Breast epithelium (tissue), 4 donors: Measurements from ENCODE around the gene KRT76. TPM values are rescaled to one million over a fixed set of nuclear protein-coding genes. Genes with fewer than 3 reads are reported as not detected.
A peak's percentile ranks its signal among the peaks of the same experiment; 100 is the strongest.

Source experiments
- DNase-seq, 2 donors: peaks; one replicate each; pipeline ENCODE4 v3.0.0-alpha.2; 2019; ENCODE audit warnings: low spot score in 2 of 2
- H3K27ac ChIP-seq, 2 donors: fragments of 200-600 bp; sonication (generic) in 1 of 2; one replicate each; pipeline ENCODE4 v1.5.1; 2016 to 2019; ENCODE audit warnings: mild to moderate bottlenecking in 1 of 2
- H3K27me3 ChIP-seq, 2 donors: fragments of 200-600 bp; sonication (generic) in 1 of 2; one replicate each; pipeline versions ENCODE4 v1.5.1 to v1.6.0; 2017 to 2019; ENCODE audit warnings: control low read depth in 1 of 2, mild to moderate bottlenecking in 1 of 2
- H3K36me3 ChIP-seq: fragments of 200-600 bp; one replicate; pipeline ENCODE4 v1.5.1; 2019
- H3K4me1 ChIP-seq, 2 donors: fragments of 200-600 bp; sonication (generic); one replicate each; pipeline ENCODE4 v1.5.1; 2016 to 2019; ENCODE audit warnings: control low read depth in 1 of 2
- H3K4me3 ChIP-seq, 3 donors: fragments of 200-600 bp; sonication (generic); 1 replicate in 2 of 3; 2 replicates in 1 of 3; pipeline ENCODE4 v1.5.1; 2016 to 2019; ENCODE audit warnings: mild to moderate bottlenecking in 3 of 3, moderate library complexity in 2 of 3
- H3K9me3 ChIP-seq, 2 donors: fragments of 200-600 bp; sonication (generic) in 1 of 2; one replicate each; pipeline ENCODE4 v1.5.1; 2016 to 2019; ENCODE audit warnings: control low read depth in 1 of 2
- POLR2A ChIP-seq: fragments of 450-650 bp; IDR thresholded peaks from one replicate; pipeline ENCODE4 v1.6.1; 2016; ENCODE audit warnings: antibody characterized with exemption, mild to moderate bottlenecking, moderate library complexity
- POLR2AphosphoS5 ChIP-seq, 3 donors: sonication (generic); formaldehyde crosslinking; IDR thresholded peaks; one replicate each; pipeline ENCODE4 v1.6.1; 2017; ENCODE audit warnings: antibody characterized with exemption in 3 of 3
- intact Hi-C: fragments of 100-400 bp; cut with DNase I; formaldehyde crosslinking; loops from one replicate; pipeline ENCODE4 v1.15.1; 2023; ENCODE audit warnings: low total_unique reads
- total RNA-seq, 3 donors: library from RNA; depleted of rRNA; stranded (reverse); fragments of >200 nt; gene quantifications; one replicate each; pipeline ENCODE4 v1.1.0, GENCODE V29; 2016
- TF ChIP-seq, protein P1 (sequence below), 3 donors: fragments of 450-650 bp; IDR thresholded peaks; one replicate each; pipeline ENCODE4 v1.5.1; 2016 to 2017; ENCODE audit warnings: antibody characterized with exemption in 3 of 3, mild to moderate bottlenecking in 3 of 3, moderate library complexity in 3 of 3

The KRT76 gene
- total RNA-seq, 3 donors from 2014 or later: not detected

GRCh38 chr12:52791271-52792184, 14.4 kb upstream of the KRT76 start:
- H3K4me3 ChIP-seq: no peak overlapping the region
- no peaks in the 10 kb centered on the region for H3K4me1 ChIP-seq
- no peak overlapping the region for H3K27ac ChIP-seq
- H3K27me3 ChIP-seq: peaks cover 0 to 4% of the 10 kb centered on the region in 2 donors
- intact Hi-C loops: loop anchor here (10.0 kb wide), 1 partner anchor 53 kb away; the partner anchor contains the start of gene KRT78
- TF ChIP-seq POLR2AphosphoS5 (IDR thresholded peaks at IDR 0.05) (no peak), POLR2A (no peak)
- TF ChIP-seq, protein P1, sequence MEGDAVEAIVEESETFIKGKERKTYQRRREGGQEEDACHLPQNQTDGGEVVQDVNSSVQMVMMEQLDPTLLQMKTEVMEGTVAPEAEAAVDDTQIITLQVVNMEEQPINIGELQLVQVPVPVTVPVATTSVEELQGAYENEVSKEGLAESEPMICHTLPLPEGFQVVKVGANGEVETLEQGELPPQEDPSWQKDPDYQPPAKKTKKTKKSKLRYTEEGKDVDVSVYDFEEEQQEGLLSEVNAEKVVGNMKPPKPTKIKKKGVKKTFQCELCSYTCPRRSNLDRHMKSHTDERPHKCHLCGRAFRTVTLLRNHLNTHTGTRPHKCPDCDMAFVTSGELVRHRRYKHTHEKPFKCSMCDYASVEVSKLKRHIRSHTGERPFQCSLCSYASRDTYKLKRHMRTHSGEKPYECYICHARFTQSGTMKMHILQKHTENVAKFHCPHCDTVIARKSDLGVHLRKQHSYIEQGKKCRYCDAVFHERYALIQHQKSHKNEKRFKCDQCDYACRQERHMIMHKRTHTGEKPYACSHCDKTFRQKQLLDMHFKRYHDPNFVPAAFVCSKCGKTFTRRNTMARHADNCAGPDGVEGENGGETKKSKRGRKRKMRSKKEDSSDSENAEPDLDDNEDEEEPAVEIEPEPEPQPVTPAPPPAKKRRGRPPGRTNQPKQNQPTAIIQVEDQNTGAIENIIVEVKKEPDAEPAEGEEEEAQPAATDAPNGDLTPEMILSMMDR (IDR thresholded peaks at IDR 0.05): no peak
- H3K9me3 ChIP-seq: no peaks in the 10 kb centered on the region
- no peak for DNase-seq
- H3K36me3 ChIP-seq: no peaks in the 10 kb centered on the region

DNA sequence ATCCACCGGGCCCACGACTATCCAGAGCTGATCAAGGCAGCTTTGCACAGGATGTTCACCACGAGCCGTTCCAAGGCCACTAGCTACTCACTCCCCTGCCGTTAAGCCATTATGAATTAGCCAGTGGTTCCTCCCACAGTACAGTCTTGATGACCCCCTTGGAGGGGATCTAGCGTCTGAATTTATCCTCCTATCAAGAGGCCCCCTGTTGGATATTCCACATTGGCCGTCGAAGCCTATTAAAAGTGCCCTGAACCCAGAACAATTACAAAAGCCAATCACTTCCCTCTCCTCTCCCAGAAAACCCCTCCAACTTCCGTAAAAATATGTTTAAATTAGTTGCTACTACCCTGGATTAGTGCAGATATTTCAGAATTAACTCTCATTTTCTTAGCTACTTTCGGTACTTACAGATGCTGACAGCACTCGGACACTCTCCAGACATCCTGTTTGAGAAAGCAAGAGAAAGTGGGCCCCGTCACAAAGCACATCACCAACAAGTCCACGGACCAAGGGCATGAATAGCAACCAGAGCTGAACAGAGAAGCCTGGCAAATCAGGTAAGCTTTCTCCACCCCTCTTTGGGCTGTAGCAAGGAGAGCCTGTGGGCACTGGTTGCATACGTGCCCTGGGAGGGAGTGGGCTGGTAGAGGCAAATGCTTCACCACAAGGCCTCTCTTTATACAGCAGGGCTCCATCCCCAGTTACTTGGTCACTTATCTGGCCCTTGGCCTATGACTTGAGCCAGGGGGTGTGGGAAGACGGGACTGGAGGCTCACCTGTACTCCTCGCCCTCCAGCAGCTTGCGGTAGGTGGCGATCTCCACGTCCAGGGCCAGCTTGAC, 13.5 kb upstream of the KRT76 start:
- intact Hi-C loops: loop anchor here (10.0 kb wide), 1 partner anchor 54 kb away; the partner anchor contains the start of gene KRT78
- no peak for DNase-seq
- Histone ChIP-seq H3K4me3 (peak overlapping the region in 2 of 3 donors; percentile 37 to 56), H3K4me1 (no peaks in the 10 kb centered on the region), H3K27me3 (peaks cover 0 to 4% of the 10 kb centered on the region in 2 donors), H3K27ac (no peak overlapping the region), H3K9me3 (no peaks in the 10 kb centered on the region), H3K36me3 (no peaks in the 10 kb centered on the region)
- no peak for TF ChIP-seq POLR2AphosphoS5 (IDR thresholded peaks at IDR 0.05)
- no peak for TF ChIP-seq POLR2A
- TF ChIP-seq, protein P1 (IDR thresholded peaks at IDR 0.05): no peak

DNA sequence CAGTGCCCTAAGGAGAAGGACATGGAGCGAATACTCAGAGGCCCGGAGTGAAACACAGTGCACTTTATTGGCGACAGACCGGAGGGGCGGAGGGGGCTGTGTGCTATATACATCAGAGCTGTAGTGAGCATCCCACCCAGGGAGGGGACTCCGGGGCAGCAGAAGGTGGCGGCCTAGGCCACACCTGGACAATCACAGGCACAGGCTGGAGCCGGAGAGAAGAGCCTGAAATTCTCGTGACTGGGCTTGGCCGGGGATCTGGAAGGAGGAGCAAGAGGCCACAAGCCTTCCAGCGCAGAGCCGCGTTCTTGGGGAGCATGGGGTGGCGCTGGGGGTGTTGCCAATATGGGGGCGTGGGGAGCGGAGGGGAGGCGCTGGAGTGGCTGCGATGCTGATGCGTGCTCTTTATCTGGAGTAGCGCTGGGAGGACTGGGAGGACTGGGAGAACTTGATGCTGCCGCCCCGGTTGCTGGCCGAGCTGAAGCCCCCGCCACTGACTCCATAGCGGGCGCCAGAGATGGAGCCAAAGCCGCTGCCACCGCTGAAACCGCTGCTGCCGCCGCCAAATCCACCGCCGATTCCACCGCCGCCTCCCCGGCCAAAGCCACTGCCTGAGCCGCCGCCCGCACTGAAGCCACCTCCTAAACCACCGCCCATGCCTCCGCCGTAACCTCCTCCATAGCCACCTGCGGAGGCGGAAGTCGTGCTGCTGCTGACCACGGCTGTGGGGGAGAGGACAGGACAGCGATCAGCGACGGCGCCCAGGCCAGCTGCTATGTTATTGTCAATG, 12.7 kb upstream of the KRT76 start:
- Histone ChIP-seq H3K4me1 (no peaks in the 10 kb centered on the region), H3K27me3 (peaks cover 0 to 8% of the 10 kb centered on the region in 2 donors), H3K9me3 (no peaks in the 10 kb centered on the region), H3K36me3 (no peaks in the 10 kb centered on the region), H3K27ac (no peak overlapping the region), H3K4me3 (peak overlapping the region in 2 of 3 donors; percentile 37 to 56)
- TF ChIP-seq POLR2AphosphoS5 (IDR thresholded peaks at IDR 0.05): no peak
- TF ChIP-seq POLR2A: no peak
- TF ChIP-seq, protein P1 (IDR thresholded peaks at IDR 0.05): no peak
- intact Hi-C loops: loop anchor here (10.0 kb wide), 1 partner anchor 55 kb away; the partner anchor contains the start of gene KRT78
- DNase-seq: no peak

GRCh38 chr12:52788876-52789636, 11.9 kb upstream of the KRT76 start:
- intact Hi-C loops: no loop called here
- no peaks in the 10 kb centered on the region for H3K36me3 ChIP-seq
- H3K9me3 ChIP-seq: no peaks in the 10 kb centered on the region
- DNase-seq: no peak
- H3K27me3 ChIP-seq: peaks cover 0 to 8% of the 10 kb centered on the region in 2 donors
- TF ChIP-seq POLR2AphosphoS5 (IDR thresholded peaks at IDR 0.05) (no peak), POLR2A (no peak)
- TF ChIP-seq, protein P1 (IDR thresholded peaks at IDR 0.05): no peak
- no peaks in the 10 kb centered on the region for H3K4me1 ChIP-seq
- no peak overlapping the region for H3K4me3 ChIP-seq
- H3K27ac ChIP-seq: no peak overlapping the region
